COLO668 (cell line): ENCODE measurements around the gene WWC2.

Source experiments
- DNase-seq: peaks from one replicate; lab custom pipeline; 2025; ENCODE audit not compliant: unreplicated experiment; lab: John Stamatoyannopoulos, UW

The WWC2 gene

DNA sequence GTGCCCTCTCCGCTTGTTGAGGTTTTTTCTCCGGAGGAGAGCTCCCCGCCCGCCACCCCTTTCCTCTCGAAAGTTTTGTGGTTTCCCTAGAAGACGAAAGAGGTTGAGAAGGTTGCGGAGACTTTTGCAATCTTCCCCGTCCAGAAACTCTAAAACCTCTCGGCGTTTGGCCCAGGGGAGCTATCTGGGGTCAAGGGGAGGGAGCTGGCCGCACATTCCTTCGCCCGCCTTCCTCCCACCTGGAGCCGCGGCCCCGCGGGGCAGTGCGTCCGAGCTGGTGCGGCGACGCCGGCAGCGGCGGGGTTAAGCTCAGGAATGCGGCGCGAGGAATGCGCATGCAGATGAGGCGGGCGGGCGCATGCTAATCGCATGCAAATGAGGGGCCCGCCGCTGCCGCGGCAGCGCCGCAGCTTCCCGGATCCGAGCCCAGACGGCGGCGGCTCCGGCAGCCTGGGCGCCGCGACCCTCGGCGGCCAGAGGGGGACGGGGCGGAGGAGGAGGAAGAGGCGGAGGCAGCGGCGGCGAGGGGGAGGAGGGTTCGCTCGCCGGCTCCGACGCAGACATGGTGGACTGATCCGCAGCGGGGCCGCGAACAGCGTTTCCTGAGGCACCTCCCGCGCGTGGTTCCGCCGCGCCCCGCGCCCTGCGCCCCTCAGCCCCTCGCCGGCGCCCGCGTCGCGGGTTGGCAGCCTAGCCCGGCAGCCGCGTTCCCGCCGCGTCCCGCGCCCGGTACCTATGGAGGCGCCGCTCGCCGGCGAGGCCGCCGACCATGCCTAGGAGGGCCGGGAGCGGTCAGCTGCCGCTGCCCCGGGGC lies at the start of gene WWC2:
WWC2 (plus strand) TSS at position 535 of the 814 bp plus-strand sequence; CDS start at position 770, 235 bp downstream.
- peak; percentile 85 for DNase-seq

DNA sequence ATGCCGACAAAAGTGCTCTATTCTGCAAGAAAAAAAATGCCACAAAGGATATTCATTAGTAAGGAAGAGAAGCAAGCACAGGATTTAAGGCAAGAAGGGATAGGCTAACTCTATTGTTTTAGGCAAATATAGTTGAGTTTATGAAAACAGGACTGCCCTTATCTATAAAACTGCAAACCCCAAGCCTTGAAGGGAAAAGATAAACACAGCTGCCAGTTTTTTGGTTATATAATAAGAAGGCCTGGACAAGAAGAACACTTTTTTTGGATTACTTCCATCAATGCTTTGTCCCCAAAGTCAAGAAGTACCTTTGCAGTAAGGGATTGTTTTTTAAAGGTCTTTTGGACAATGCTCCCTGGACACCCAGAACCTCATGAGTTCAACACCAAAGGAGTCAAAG lies 45.4 kb upstream of the WWC2 start:
- no peak for DNase-seq

DNA sequence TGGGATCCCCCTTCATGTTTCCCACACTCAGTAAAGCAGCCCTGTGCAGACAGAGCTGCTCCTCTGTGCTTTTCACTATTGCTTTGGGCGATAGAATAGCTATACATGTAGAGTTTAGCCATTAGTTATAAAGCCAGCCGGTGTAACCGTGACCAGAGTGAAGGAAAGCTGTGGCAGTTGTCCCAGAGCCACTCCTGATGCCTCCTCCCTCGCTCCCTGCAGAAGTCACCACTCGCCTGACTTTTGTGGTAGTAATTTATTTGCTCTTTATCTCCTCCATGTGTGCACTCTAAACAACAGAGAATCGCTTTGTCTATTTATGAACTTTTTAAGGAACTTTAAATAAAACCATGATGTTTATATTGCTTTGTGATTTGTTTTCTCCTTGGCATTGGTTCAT lies 41.8 kb upstream of the WWC2 start:
- no peak for DNase-seq

DNA sequence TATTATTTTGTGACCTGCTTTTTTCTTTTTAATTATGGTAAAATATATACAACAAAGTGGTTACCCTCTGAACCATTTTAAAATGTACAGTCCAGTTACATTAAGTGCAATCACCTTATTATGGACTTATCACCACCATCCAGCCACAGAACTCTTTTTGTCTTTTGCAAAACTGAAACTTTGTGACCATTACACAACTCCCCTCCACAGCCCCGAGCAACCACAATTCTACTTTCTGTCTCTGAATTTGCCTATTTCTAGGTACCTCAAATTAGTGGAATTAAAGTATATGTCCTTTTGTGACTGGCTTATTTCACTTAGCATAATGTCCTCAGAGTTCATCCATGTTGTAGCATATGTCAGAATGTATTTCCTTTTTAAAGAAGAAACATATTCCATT lies 39.3 kb upstream of the WWC2 start:
- no peak for DNase-seq

DNA sequence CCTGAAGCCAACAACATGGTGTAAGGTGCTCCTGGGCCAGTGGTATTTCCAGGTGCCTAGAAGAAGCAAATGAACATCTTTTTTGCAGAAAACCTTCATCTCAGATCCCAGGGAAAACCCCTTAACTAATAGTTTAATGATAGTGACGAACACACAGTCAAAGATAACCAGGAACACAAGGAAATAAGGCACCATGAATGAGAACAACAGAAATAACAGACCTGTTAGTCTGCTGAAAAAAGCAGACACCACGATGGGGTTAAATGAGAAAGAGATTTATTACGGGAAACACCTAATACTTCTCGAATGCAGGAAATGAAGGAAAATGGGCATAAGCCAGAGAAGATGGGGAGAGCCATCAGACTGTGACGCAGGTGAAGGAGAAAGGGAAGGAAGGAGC lies 30.6 kb upstream of the WWC2 start:
- DNase-seq = no peak

DNA sequence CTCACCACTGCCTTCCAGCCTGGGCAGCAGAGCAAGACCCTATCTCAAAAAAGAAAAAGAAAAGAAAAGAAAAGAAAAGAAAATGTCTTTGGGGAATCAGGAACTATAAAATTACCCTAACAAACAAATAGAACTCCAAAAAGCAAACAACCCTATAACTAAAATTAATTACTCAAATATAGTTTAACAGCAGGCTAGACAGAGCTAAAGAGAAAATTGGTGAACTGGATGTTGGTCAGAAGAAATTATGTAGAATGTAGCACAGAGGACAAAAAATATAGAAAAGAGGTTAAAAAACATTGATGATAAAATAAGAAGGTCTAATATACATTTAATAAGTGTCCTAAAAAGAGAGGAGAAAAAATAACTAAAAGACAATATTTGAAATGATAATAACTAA lies 27.8 kb upstream of the WWC2 start:
- no peak for DNase-seq

DNA sequence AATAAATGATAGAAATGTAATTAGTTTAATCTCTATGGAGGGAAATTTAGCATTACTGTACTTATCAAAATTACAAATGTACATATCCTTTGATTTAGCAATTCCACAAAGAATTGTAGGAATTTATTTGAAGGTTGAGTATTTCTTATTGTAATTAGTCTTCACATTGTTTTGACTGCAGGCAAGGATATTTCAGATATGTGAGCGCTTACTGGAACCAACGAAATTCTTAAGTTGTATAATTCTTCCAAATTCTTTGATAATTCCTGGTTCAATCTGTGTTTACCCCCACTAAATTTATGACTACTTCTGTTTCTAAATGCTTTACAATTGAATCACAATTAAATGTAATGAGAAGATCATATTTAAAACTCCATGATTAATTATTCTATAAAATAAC lies 26.9 kb upstream of the WWC2 start:
- no peak for DNase-seq

DNA sequence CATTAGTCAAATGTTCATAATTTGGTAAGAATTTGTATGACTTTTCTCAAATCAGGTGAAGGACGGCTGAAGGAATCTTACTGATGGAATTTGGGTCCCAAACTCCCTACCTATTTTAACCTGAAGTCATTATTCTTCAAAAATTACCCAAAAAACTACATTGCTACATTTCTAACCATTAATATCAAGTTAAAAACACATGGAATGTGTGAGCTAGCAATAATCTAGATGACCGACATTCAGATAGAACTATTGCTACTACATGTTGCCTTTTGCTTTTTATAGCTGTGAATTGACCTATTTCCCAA lies 25.3 kb upstream of the WWC2 start:
- DNase-seq = no peak

DNA sequence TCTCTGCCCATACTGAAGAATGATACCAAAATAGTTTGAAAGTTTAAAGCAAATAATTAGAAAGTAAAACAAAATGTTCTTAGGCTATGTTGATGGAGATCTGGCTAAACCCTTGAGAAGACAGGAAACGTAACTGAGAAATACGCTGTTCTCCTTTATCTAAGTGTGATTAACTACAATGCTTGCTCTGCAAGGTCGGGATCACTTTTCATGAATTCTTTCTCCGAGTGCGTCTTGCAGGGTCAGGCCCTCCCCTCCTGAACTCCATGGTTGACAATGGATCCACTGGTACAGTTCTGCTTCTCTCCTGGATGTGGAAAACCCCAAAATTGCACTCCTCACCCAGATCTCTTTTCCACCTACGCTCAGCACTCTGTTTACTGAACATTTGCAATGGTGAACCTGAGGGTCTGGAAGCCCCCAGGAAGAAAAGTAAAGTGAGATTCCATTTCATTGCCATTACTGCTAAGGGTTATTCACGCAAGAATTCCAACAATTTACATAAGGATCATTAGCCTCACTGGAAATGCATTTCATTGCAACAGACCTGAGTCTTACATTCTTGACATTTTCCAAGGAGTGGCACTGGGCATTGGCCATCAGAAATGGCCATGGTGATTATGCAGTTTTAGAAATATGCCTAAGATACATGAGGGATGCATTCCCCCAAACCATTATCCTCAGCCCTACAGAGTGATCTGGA lies 24.6 kb upstream of the WWC2 start:
- DNase-seq = no peak

DNA sequence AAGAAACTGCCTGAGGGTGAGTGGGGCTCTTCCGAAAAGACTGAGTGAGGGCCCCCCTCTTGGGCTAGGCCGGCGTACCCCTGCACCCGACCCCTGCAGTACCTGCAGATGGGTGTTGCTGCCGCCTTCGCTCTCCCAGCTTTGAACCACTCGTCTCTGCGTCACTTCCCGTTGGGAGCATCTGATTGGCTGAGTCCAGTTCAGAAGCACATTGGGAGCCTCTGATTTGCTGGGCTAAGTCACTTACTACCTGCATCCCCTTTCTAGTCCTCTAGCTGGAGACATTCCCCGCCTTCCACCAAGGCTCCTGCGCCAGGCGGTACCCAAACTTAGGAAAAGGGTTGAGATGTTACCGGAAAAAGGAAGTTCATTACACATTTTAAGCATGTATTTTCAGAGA lies 20.4 kb upstream of the WWC2 start:
- no peak for DNase-seq

DNA sequence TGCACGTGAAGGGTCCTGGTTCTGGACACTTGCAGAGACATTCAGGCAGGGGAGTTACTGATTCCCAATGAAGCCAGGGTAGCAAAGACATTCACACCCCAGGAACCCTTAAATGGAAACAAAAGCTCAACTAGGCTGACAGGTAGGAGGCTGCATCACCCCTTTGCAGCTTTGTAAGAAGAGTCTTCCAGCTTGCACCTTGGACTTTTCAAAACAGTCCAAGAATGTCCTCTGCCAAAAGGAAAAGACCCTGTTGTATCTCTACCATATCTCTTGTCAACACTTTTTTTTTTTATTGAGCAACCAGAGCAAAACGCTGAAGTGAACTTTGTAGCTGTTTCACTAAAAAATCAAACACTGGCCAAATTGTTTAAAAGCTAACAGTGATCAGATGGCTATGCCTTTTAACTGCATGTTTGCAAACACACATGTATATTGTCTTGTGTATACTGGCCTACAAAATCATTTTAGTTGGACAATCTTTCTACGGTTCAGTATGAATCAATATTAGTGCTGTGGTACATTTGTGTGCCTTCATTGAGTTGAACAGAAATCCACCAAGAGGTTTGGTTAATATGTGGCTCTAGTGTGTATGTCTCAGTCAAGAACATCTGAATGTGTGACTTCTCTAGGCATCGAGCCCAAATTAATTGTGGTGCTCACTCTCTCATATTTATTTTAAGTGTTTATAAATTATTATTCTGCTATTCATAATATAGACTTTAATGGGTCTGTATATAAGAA lies 18.5 kb upstream of the WWC2 start:
- no peak for DNase-seq

DNA sequence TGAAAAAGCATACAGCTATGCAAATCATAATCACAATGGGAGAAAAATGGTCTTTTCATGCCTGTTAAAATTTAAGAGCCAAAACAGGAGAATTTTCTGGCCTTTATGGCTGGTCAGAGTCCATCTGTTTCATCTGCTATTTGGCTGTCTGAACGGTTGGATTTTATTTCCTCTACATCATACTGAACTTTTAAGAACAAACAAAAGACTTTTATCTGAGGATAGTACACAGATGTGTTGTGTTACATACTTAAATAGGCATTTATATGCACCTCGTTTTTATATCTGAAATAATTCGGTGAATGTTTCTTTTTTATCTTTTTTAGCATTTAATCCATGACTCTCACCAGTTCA lies 18.0 kb upstream of the WWC2 start:
- no peak for DNase-seq

DNA sequence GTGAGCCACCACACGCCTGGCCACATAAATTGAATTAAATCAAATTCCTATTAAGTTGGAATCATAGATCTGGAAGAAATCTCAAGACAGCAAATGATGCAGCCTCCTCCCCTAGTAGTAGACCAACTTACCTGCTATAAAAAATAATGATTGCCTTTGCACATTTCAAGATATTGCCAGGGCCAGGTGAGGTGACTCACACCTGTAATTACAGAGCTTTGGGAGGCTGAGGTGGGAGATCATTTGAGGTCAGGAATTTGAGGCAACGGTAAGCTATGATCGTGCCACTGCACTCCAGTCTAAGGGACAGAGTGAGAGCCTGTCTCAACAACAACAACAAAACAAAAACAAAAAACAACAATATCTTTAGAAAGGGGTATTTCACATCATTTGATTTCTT lies 17.0 kb upstream of the WWC2 start:
- DNase-seq = no peak

DNA sequence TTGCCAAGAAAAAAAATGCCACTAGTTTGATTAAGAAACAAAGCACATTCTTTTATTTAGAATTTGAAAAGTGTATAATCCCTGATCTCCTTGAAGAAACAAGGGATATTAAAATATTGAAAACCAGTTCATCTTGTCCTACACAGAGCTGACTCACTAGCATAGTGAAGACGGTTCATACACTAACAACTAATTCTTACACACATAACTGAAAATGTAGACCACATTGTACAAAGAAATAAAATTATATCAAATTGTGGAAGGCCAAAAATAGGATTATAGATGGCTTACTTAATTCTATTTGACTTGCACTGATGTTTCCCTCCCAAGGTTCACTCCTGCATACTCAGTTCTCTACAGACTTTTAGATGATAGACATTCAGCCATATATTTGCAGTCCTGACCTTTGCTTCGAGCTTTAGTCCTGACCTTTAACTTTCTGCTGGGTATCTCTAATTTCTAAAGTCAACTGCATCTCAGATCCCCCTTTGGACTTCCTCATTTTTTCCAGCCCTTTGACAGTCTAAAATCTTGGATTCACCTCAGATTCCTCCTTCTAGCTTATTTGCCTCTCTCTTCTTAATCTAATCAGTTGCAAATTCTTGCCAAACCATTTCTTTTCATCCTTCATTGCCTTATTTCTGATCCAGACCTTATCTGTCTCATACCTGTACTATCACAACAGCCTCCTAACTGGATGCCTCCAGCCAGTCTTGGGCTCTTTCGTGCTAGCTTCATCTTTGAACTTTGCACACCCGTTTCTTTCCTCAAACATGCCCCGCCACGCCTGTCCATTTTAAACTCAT lies 4.5 kb upstream of the WWC2 start:
- DNase-seq = no peak

DNA sequence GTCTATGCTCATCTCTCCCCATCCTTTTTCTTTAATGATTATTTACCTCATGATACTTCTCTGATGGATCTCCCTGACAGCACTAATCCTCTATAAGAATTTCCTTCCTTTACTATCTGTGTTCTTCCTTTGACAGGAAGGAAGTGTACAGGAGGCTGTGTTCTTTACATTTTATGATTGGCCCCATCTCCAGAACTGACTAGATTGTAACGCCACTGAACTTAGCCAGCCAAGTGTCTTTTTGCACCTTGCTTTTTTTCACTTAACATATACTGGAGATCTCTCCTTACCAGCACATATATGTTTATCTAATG lies 3.9 kb upstream of the WWC2 start:
- DNase-seq = no peak

DNA sequence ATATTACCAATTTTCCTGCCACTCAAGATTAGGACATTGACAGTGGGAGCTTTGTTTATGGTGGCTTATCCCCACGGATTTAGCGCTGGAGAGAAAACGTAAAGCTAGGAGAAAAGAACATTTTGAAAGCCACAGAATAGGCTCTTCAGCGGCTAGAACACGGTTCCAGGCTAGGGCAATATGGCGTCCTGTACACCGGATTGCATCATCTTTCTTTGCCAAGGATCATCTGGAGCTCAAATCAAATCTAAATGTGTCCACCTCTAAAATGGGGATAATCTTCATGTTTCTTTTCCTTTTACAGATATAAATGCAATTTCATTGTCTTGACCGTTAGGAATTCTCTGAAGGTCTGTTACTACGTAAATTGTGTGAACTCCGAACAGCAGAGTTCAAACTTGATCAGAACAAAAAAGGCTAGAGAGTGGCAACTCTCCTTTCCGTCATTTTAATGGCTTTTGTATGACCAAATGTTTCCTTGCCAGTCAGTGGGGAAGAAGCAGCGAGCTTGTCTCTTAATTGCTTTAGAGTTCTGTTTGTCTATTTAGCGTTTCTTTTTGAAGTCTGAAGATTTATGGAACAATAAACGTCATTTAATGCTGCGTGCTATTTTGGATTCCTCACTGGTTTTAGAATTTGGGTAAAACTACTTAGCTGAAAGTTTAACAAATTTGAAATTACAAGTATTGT lies 2.6 kb upstream of the WWC2 start:
- no peak for DNase-seq

DNA sequence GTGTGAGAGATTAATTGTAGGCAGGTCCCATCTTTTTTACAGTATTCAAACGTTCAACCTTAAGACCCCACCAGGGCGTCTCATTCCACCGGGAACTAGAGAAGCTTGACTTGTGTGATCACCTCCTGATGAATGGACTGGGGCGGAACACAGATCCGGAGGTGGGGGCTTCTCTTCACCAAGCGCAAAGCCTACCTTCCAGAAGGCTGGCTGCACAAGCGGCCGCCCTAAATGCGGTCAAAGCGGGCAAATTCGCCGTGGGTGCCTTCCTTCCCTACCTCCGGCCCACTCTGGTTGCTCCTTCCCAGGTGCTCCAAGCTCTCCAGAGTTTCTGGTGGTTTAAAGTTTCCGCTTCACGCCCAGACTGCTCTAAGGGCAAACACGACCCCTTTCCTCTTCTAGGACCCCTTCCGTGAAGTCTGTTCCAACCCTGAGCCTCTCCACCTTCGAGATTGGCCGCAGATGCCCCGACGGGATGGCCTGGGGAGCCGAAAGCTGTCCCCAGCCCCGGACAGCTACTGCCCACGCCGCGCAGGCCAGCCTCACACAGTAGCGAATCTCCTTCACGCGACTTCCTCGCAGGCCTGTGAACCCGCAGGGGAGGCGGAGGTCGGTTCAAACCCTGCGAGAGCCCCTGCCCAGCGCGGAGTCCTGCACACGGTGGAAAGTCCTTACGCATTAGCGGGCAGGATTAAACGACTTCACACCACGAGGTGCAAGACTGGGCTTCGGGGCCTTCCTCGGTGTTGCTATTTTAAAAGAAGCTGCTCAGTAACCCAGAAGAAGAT lies 1.6 kb upstream of the WWC2 start:
- no peak for DNase-seq

DNA sequence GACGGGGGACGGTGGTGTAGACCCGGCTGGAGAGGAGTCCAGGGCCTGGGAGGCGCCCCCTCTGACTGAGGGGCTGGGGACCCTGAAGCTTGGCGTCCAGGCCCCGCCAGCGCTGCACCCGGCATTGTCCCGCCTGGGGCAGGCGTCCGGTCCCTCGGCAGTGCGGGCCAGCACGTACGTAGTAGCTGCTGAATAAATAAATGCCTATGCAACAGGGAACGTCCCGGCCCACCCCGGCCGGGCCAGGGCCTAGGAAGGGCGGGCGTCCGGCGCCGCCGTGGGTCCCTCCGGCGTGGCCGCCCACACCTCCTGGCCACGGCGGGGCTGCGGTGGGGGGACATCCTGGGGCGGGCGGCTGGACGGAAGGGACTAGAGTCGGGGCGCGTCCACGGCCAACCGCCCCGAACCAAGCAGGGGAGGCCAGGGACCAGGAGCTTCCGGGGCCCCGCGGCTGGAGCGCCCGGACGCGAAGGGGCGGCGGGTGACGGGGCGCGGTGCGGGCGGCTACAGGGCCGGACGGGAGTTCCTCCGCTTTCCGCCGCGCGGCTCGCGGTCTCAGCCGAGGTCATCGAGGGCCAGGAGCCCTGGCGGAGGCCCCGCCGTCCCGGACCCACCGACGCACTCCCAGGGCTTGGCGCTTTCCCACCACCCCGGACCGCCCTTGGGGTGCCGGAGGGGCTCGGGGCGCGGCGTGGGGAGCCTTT lies 886 bp upstream of the WWC2 start:
- DNase-seq = peak; percentile 31

DNA sequence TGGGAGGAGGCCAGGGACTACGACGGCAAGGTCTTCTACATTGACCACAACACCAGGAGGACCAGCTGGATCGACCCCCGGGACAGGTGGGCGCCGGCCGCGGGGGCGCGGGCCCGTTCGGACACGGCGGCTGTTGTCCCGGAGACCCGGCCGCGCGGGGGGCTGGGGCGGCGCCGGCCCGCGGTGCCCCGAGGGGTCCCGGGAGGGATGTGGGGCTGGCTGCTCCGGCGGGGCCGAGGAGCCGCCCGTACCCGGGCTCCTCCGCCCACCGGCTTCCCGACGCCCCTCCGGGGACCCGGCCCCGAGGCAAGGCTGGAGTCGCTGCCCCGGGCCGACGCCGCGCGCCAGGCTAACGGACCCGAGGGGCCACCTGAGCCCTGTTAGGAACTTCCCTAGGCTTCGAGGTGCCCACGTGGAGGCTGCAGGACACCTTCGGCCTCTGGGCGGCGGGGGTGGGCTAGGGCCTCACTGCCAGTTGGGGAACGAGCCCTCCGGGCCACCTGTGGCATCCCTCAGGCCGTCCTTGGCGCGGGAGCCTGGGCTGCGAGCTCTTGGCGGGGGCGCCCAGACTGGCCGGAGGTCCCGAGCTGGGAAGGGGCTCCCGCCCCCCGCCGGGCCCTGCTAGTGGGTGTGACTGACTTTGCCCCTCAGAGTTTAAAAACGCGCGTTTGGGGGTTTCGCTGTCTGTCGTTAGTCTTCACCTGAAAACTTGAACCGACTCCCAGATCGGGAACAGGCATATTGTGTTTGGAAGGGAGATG lies 660 bp downstream of the WWC2 start:
- peak; percentile 40 for DNase-seq
